H1 (cell line): ENCODE data around the gene PDGFB. TPM values are rescaled to one million over a fixed set of nuclear protein-coding genes. Genes with fewer than 3 reads are reported as not detected.

Experiments used
- EP300 ChIP-seq, 2 experiments: IDR thresholded peaks; 1 replicate in 1 of 2; 2 replicates in 1 of 2; pipeline ENCODE4 v1.6.1; 2011 to 2012; ENCODE audit warnings: low read depth in 2 of 2, low read length in 2 of 2, mild to moderate bottlenecking in 2 of 2, borderline replicate concordance in 1 of 2, inconsistent platforms in 1 of 2, moderate library complexity in 1 of 2
- JUND ChIP-seq: IDR thresholded peaks from 2 replicates; pipeline ENCODE4 v1.6.1; 2011; ENCODE audit warnings: mild to moderate bottlenecking, improper control_type of control experiment, low read length
- MAX ChIP-seq: IDR thresholded peaks from 2 replicates; pipeline ENCODE4 v1.6.1; 2012; ENCODE audit warnings: inconsistent platforms
- SIX5 ChIP-seq: IDR thresholded peaks from 2 replicates; pipeline ENCODE4 v1.6.1; 2011; ENCODE audit warnings: mild to moderate bottlenecking, low read depth, low read length
- TAF7 ChIP-seq: optimal IDR thresholded peaks from 2 replicates; pipeline ENCODE3; 2011; ENCODE audit warnings: low read depth, mild to moderate bottlenecking, inconsistent platforms, low read length, moderate library complexity, borderline replicate concordance
- TBP ChIP-seq: IDR thresholded peaks from 2 replicates; pipeline ENCODE4 v1.6.1; 2011; ENCODE audit warnings: low read depth, low read length, improper control_type of control experiment
- polyA plus RNA-seq, 7 experiments: library from polyadenylated mRNA; depleted of rRNA in 3 of 7; stranded (reverse) in 5 of 7; unstranded in 2 of 7; fragments of >200 nt in 5 of 7; fragments of 200-250 nt in 2 of 7; gene quantifications; 1 replicate in 5 of 7; 2 replicates in 1 of 7; 4 replicates in 1 of 7; pipeline versions ENCODE4 v1.2.1 to v1.2.3, GENCODE V29; 2011 to 2013; ENCODE audit warnings: missing spikeins in 2 of 7, mixed read lengths in 2 of 7
- total RNA-seq: library from RNA; stranded (reverse); fragmentation: NEBNext Ultra II Directional; extraction: Animal tissue kit (Norgen Biotek cat#: 25700); gene quantifications from 2 replicates; pipeline ENCODE4 v1.2.1, GENCODE V29; 2021
- TF ChIP-seq, protein P1 (sequence below), 3 experiments: IDR thresholded peaks; 1 replicate in 2 of 3; 2 replicates in 1 of 3; pipeline versions ENCODE4 v1.5.1 to v1.6.1; 2011; ENCODE audit warnings: low read length in 3 of 3, mild to moderate bottlenecking in 3 of 3, inconsistent platforms in 2 of 3, low read depth in 1 of 3, moderate library complexity in 1 of 3; ENCODE audit not compliant: insufficient read depth in 1 of 3; ENCODE audit errors: control extremely low read depth in 1 of 3

The PDGFB gene
- total and polyA plus RNA-seq, 2 of the 8 experiments (the other 6 are each of a cell fraction or from before 2014, with no cell fraction given), result 3.9 to 8.5 TPM

DNA sequence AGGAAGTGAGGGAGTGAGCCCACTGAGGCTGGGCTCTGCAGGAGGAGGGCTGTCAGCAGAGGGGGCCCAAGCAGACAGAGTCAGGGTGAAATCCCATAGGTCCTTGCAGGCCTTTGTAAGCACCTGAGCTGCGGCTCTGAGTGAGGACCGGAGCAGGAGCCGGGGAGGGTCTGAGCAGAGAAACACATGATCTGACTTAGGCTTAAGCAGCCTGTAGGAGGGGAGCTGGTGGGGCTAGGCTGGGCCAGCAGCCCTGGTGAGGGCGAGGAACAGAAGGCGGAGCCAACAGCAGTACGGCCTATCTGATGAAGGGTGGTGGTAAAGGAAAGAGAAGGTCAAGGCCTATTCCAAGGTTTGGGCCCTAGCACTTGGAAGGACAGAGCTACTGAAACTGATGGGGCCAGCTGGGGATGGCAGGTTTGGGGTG is 65.4 kb downstream of the PDGFB start (continued):
- TF ChIP-seq, protein P1, sequence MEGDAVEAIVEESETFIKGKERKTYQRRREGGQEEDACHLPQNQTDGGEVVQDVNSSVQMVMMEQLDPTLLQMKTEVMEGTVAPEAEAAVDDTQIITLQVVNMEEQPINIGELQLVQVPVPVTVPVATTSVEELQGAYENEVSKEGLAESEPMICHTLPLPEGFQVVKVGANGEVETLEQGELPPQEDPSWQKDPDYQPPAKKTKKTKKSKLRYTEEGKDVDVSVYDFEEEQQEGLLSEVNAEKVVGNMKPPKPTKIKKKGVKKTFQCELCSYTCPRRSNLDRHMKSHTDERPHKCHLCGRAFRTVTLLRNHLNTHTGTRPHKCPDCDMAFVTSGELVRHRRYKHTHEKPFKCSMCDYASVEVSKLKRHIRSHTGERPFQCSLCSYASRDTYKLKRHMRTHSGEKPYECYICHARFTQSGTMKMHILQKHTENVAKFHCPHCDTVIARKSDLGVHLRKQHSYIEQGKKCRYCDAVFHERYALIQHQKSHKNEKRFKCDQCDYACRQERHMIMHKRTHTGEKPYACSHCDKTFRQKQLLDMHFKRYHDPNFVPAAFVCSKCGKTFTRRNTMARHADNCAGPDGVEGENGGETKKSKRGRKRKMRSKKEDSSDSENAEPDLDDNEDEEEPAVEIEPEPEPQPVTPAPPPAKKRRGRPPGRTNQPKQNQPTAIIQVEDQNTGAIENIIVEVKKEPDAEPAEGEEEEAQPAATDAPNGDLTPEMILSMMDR (IDR thresholded peaks at IDR 0.05; ENCODE audit: control extremely low read depth in 1 of 3, insufficient read depth in 1 of 3, low read depth in 1 of 3, low read length in 3 of 3), result no peak
- no peak for TF ChIP-seq TAF7
- no peak for TF ChIP-seq JUND
- no peak for TF ChIP-seq SIX5
- TF ChIP-seq TBP, result peak; percentile 40; the same call in 1 of the 2 replicates
- peak; percentile 27; the same call in 1 of the 2 replicates for TF ChIP-seq MAX
- no peak for TF ChIP-seq EP300 (IDR thresholded peaks at IDR 0.05; ENCODE audit: borderline replicate concordance in 1 of 2, low read depth in 2 of 2, low read length in 2 of 2)
